Upper lobe of left lung (tissue), 6 donors: Measurements from ENCODE around the gene SUPT5H. TPM values are rescaled to one million over a fixed set of nuclear protein-coding genes. Genes with fewer than 3 reads are reported as not detected.

Experiments
- ATAC-seq, 2 donors: fragments of 200-7000 bp; cut with Tn5 transposase; one replicate each; pipeline ENCODE4 v1.9.1; 2022; ENCODE audit warnings: mild to moderate bottlenecking in 2 of 2, moderate library complexity in 2 of 2; ENCODE audit not compliant: low FRiP score in 2 of 2
- DNase-seq, 2 donors: peaks; one replicate each; pipeline ENCODE4 v3.0.0-alpha.2; 2019 to 2020
- H3K27ac ChIP-seq, 4 donors: fragments of 200-600 bp; sonication (generic); one replicate each; pipeline ENCODE4 v1.5.1; 2016 to 2019
- H3K27me3 ChIP-seq, 4 donors: fragments of 200-600 bp; sonication (generic); one replicate each; pipeline ENCODE4 v1.5.1; 2017 to 2019
- H3K36me3 ChIP-seq, 4 donors: fragments of 200-600 bp; sonication (generic); one replicate each; pipeline ENCODE4 v1.5.1; 2016 to 2019
- H3K4me1 ChIP-seq, 4 donors: fragments of 200-600 bp; sonication (generic); one replicate each; pipeline ENCODE4 v1.5.1; 2018 to 2019
- H3K4me3 ChIP-seq, 4 donors: fragments of 200-600 bp; sonication (generic); one replicate each; pipeline ENCODE4 v1.5.1; 2017 to 2019; ENCODE audit warnings: mild to moderate bottlenecking in 2 of 4, moderate library complexity in 1 of 4
- H3K9me3 ChIP-seq, 4 donors: fragments of 200-600 bp; sonication (generic); one replicate each; pipeline ENCODE4 v1.5.1; 2018 to 2019
- CTCF ChIP-seq, 6 experiments: fragments of 450-650 bp in 4 of 6; fragments of 200-600 bp in 2 of 6; sonication (generic) in 2 of 6; IDR thresholded peaks; one replicate each; pipeline ENCODE4 v1.5.1; 2016 to 2019; ENCODE audit warnings: antibody characterized with exemption in 6 of 6
- EP300 ChIP-seq, 4 donors: sonication (generic); formaldehyde crosslinking; IDR thresholded peaks; one replicate each; pipeline ENCODE4 v1.5.1; 2017; ENCODE audit warnings: antibody characterized with exemption in 4 of 4, control low read depth in 2 of 4
- POLR2A ChIP-seq, 4 donors: fragments of 450-650 bp; IDR thresholded peaks; one replicate each; pipeline ENCODE4 v1.5.1; 2016 to 2017; ENCODE audit warnings: antibody characterized with exemption in 4 of 4, mild to moderate bottlenecking in 2 of 4
- POLR2AphosphoS5 ChIP-seq, 2 donors: sonication (generic); formaldehyde crosslinking; IDR thresholded peaks; one replicate each; pipeline ENCODE4 v1.5.1; 2017; ENCODE audit warnings: antibody characterized with exemption in 2 of 2
- WGBS, 2 donors: methylation state at CpG; one replicate each; pipeline ENCODE4 v1.1.5; 2017 to 2018; 5-methylcytosine and 5-hydroxymethylcytosine counted together
- total RNA-seq, 6 donors: library from RNA; depleted of rRNA in 4 of 6; stranded (reverse); fragments of >200 nt in 4 of 6; gene quantifications; one replicate each; pipeline versions ENCODE4 v1.1.0 to v1.2.1, GENCODE V29; 2016 to 2021
- donor health status: DM: no; HTN: no; CAD: no; lungs with moderate emphysema.
- donor health status: DM: no; HTN: yes; CAD: no; lungs with severe emphysema.

SUPT5H gene
- total RNA-seq, 6 donors from 2014 or later, result 94.9 to 183 (median 111) TPM

- ATAC-seq (no peak), DNase-seq (no peak)
- Histone ChIP-seq H3K4me3 (no peak overlapping the region), H3K27me3 (no peaks in the 10 kb centered on the region), H3K9me3 (no peaks in the 10 kb centered on the region), H3K36me3 (peaks cover 40 to 95% (median 79%) of the 10 kb centered on the region in 4 donors), H3K4me1 (no peaks in the 10 kb centered on the region), H3K27ac (no peak overlapping the region)
- TF ChIP-seq POLR2AphosphoS5 (IDR thresholded peaks at IDR 0.05), result no peak
- WGBS, 2 donors, result 71 to 83% methylated on average over 3 of the region's 3 CpGs
These were observed 18.0 kb downstream of the SUPT5H start for GRCh38 chr19:39463403-39463802.

- ATAC-seq (no peak), DNase-seq (no peak)
- Histone ChIP-seq H3K9me3 (no peaks in the 10 kb centered on the region), H3K4me3 (no peak overlapping the region), H3K36me3 (peaks cover 49 to 95% (median 78%) of the 10 kb centered on the region in 4 donors), H3K4me1 (no peaks in the 10 kb centered on the region), H3K27me3 (no peaks in the 10 kb centered on the region), H3K27ac (no peak overlapping the region)
- TF ChIP-seq POLR2A (IDR thresholded peaks at IDR 0.05) (no peak), POLR2AphosphoS5 (IDR thresholded peaks at IDR 0.05) (no peak), EP300 (IDR thresholded peaks at IDR 0.05) (no peak), CTCF (IDR thresholded peaks at IDR 0.05) (no peak)
- WGBS, 2 donors, result 95 to 97% methylated on average over 18 of the region's 18 CpGs
These were observed 20.8 kb downstream of the SUPT5H start for GRCh38 chr19:39465956-39466747.

GRCh38 chr19:39467941-39468340 lies 22.6 kb downstream of the SUPT5H start:
- DNase-seq (no peak), ATAC-seq (no peak)
- Histone ChIP-seq H3K4me3 (no peak overlapping the region), H3K27me3 (no peaks in the 10 kb centered on the region), H3K4me1 (no peaks in the 10 kb centered on the region), H3K9me3 (no peaks in the 10 kb centered on the region), H3K36me3 (peaks cover 63 to 98% (median 88%) of the 10 kb centered on the region in 4 donors), H3K27ac (no peak overlapping the region)
- no peak for TF ChIP-seq EP300 (IDR thresholded peaks at IDR 0.05)
- 96% methylated on average over 7 of the region's 7 CpGs; no CpG with 5 or more reads in 1 of the 2 donors for WGBS, 2 donors

GRCh38 chr19:39469036-39469435 lies 23.7 kb downstream of the SUPT5H start:
- ATAC-seq, result no peak
- Histone ChIP-seq H3K27me3 (no peaks in the 10 kb centered on the region), H3K9me3 (no peaks in the 10 kb centered on the region), H3K4me1 (no peaks in the 10 kb centered on the region), H3K4me3 (no peak overlapping the region), H3K36me3 (peaks cover 72 to 100% (median 97%) of the 10 kb centered on the region in 4 donors), H3K27ac (no peak overlapping the region)
- no peak for DNase-seq
- WGBS, 2 donors, result 89 to 93% methylated on average over 11 of the region's 11 CpGs
- TF ChIP-seq POLR2AphosphoS5 (IDR thresholded peaks at IDR 0.05), result no peak
- TF ChIP-seq POLR2A (IDR thresholded peaks at IDR 0.05), result no peak
- no peak for TF ChIP-seq EP300 (IDR thresholded peaks at IDR 0.05)
- no peak for TF ChIP-seq CTCF (IDR thresholded peaks at IDR 0.05)

- DNase-seq (no peak), ATAC-seq (no peak)
- Histone ChIP-seq H3K36me3 (peaks cover 73 to 100% (median 99%) of the 10 kb centered on the region in 4 donors), H3K4me1 (no peaks in the 10 kb centered on the region), H3K27ac (no peak overlapping the region), H3K9me3 (no peaks in the 10 kb centered on the region), H3K27me3 (no peaks in the 10 kb centered on the region), H3K4me3 (no peak overlapping the region)
- 88 to 89% methylated on average over 6 of the region's 6 CpGs for WGBS, 2 donors
- TF ChIP-seq POLR2AphosphoS5 (IDR thresholded peaks at IDR 0.05) (no peak), EP300 (IDR thresholded peaks at IDR 0.05) (no peak), CTCF (IDR thresholded peaks at IDR 0.05) (no peak), POLR2A (IDR thresholded peaks at IDR 0.05) (no peak)
These were observed 24.2 kb downstream of the SUPT5H start for GRCh38 chr19:39469567-39469966.
